Measurements from ENCODE around the gene FADS2.

Gene FADS2

GRCh38 chr11:61896665-61897386 is 68.7 kb downstream of the FADS2 start:
- Histone ChIP-seq H3K9me2 (replicated peaks; ENCODE audit: insufficient read depth, low read length) (no peaks in the 10 kb centered on the region), H3K9ac (ENCODE audit: low read length) (no peak overlapping the region), H3K4me2 (ENCODE audit: low read depth, low read length, poor library complexity, severe bottlenecking) (no peak overlapping the region), H3K27me3 (ENCODE audit: low read length) (no peaks in the 10 kb centered on the region), H3K4me3 (ENCODE audit: insufficient read depth, low read length, poor library complexity, severe bottlenecking) (no peak overlapping the region), H4K20me1 (ENCODE audit: low read depth, low read length) (no peaks in the 10 kb centered on the region), H2AFZ (ENCODE audit: low read depth, low read length, severe bottlenecking) (no peak overlapping the region), H3K27ac (ENCODE audit: low read depth, low read length) (no peak overlapping the region), H3K9me3 (ENCODE audit: insufficient read depth, low read length) (no peaks in the 10 kb centered on the region), H3K36me3 (ENCODE audit: low read length) (no peaks in the 10 kb centered on the region), H3K79me2 (ENCODE audit: insufficient read depth, low read length) (no peaks in the 10 kb centered on the region), H3F3A (ENCODE audit: insufficient read depth) (peaks cover 7% of the 10 kb centered on the region; the same call in 1 of the 2 replicates)
- TF ChIP-seq, protein P1, sequence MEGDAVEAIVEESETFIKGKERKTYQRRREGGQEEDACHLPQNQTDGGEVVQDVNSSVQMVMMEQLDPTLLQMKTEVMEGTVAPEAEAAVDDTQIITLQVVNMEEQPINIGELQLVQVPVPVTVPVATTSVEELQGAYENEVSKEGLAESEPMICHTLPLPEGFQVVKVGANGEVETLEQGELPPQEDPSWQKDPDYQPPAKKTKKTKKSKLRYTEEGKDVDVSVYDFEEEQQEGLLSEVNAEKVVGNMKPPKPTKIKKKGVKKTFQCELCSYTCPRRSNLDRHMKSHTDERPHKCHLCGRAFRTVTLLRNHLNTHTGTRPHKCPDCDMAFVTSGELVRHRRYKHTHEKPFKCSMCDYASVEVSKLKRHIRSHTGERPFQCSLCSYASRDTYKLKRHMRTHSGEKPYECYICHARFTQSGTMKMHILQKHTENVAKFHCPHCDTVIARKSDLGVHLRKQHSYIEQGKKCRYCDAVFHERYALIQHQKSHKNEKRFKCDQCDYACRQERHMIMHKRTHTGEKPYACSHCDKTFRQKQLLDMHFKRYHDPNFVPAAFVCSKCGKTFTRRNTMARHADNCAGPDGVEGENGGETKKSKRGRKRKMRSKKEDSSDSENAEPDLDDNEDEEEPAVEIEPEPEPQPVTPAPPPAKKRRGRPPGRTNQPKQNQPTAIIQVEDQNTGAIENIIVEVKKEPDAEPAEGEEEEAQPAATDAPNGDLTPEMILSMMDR (IDR thresholded peaks at IDR 0.05; ENCODE audit: insufficient read depth, low read length, poor library complexity, severe bottlenecking), result no peak
- no peak for TF ChIP-seq EZH2phosphoT487 (conservative IDR thresholded peaks at IDR 0.05; ENCODE audit: low read length)

DNA sequence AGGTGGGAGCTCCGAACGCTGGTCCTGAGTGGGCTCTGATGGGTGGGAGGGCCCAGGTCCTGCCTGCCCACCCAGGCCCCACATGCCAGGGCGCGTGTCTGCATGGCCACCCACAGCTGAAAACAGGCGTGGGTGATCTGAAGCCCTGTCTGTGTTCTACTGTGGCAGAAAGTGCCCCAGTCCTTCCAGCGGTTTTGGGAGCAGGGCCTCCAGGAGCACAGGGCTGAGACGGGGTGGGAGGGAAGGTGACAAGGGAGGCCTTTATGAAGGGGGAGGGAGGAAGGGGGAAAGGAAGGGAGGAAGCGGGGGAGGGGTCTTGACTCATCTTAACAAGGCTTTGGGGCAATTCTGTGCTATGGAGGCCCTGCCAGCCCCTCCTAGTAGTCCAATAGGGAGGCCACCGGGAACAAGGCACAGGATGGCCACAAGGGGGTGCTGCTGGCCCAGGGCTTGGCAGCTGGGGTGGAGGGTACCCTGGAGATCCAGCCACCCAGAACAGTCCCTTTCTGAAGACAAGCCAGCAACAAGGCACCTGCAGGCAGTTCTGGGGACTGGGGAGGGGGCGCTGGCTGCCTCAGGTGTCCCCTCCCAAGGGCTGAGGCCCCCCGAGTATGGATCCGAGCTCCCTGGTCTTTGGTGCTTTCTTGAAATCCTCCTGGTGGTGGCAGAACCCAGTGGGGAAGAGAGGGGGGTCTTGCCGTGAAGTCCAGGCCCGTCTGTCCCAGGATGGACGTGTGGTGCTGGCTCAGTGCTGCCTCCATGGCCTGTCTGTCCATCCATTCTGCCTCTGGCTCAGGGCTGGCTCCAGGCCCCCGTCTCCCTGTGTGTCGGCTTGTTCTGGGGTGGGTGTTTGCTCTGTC is 69.5 kb downstream of the FADS2 start:
- no peaks in the 10 kb centered on the region for H3K36me3 ChIP-seq (ENCODE audit: low read length)
- H2AFZ ChIP-seq (ENCODE audit: low read depth, low read length, severe bottlenecking), result no peak overlapping the region
- no peaks in the 10 kb centered on the region for H3K27me3 ChIP-seq (ENCODE audit: low read length)
- H3K4me3 ChIP-seq (ENCODE audit: insufficient read depth, low read length, poor library complexity, severe bottlenecking), result no peak overlapping the region
- no peak for TF ChIP-seq EZH2phosphoT487 (conservative IDR thresholded peaks at IDR 0.05; ENCODE audit: low read length)
- TF ChIP-seq, protein P1 (IDR thresholded peaks at IDR 0.05; ENCODE audit: insufficient read depth, low read length, poor library complexity, severe bottlenecking), result peak; percentile 76
- H3K9me3 ChIP-seq (ENCODE audit: insufficient read depth, low read length), result no peaks in the 10 kb centered on the region
- no peak overlapping the region for H3K27ac ChIP-seq (ENCODE audit: low read depth, low read length)
- H3F3A ChIP-seq (ENCODE audit: insufficient read depth), result no peaks in the 10 kb centered on the region
- H3K79me2 ChIP-seq (ENCODE audit: insufficient read depth, low read length), result no peaks in the 10 kb centered on the region
- no peak overlapping the region for H3K9ac ChIP-seq (ENCODE audit: low read length)
- no peaks in the 10 kb centered on the region for H3K9me2 ChIP-seq (replicated peaks; ENCODE audit: insufficient read depth, low read length)
- no peaks in the 10 kb centered on the region for H4K20me1 ChIP-seq (ENCODE audit: low read depth, low read length)
- H3K4me2 ChIP-seq (ENCODE audit: low read depth, low read length, poor library complexity, severe bottlenecking), result no peak overlapping the region

- H3K9me3 ChIP-seq (ENCODE audit: insufficient read depth, low read length), result no peaks in the 10 kb centered on the region
- H3K9me2 ChIP-seq (replicated peaks; ENCODE audit: insufficient read depth, low read length), result no peaks in the 10 kb centered on the region
- no peaks in the 10 kb centered on the region for H3F3A ChIP-seq (ENCODE audit: insufficient read depth)
- no peaks in the 10 kb centered on the region for H3K36me3 ChIP-seq (ENCODE audit: low read length)
- H3K4me2 ChIP-seq (ENCODE audit: low read depth, low read length, poor library complexity, severe bottlenecking), result no peak overlapping the region
- no peaks in the 10 kb centered on the region for H4K20me1 ChIP-seq (ENCODE audit: low read depth, low read length)
- no peaks in the 10 kb centered on the region for H3K79me2 ChIP-seq (ENCODE audit: insufficient read depth, low read length)
- no peak overlapping the region for H2AFZ ChIP-seq (ENCODE audit: low read depth, low read length, severe bottlenecking)
- TF ChIP-seq EZH2phosphoT487 (conservative IDR thresholded peaks at IDR 0.05; ENCODE audit: low read length), result no peak
- TF ChIP-seq, protein P1 (IDR thresholded peaks at IDR 0.05; ENCODE audit: insufficient read depth, low read length, poor library complexity, severe bottlenecking), result no peak
- H3K27me3 ChIP-seq (ENCODE audit: low read length), result no peaks in the 10 kb centered on the region
- no peak overlapping the region for H3K27ac ChIP-seq (ENCODE audit: low read depth, low read length)
- no peak overlapping the region for H3K9ac ChIP-seq (ENCODE audit: low read length)
- H3K4me3 ChIP-seq (ENCODE audit: insufficient read depth, low read length, poor library complexity, severe bottlenecking), result no peak overlapping the region
Observed at GRCh38 chr11:61898247-61898582, 70.1 kb downstream of the FADS2 start.

Measured in SU-DHL-6 (cell line).